Muscle layer of duodenum (tissue), 2 donors: Measurements from ENCODE around the gene OR4Q2.
"Not testable (repeated sequence)": the region's sequence is repeated elsewhere in the genome, so short reads cannot be mapped to it uniquely, and the experiment has no call there.

Source experiments
- H3K27ac ChIP-seq: one replicate; pipeline ENCODE4 v1.7.0; 2013; ENCODE audit warnings: mild to moderate bottlenecking, low read length
- H3K27me3 ChIP-seq: one replicate; pipeline ENCODE4 v1.7.0; 2013; ENCODE audit warnings: low read depth, mild to moderate bottlenecking, control low read depth, low read length
- H3K36me3 ChIP-seq, 2 donors: one replicate each; pipeline ENCODE4 v1.7.0; 2013; ENCODE audit warnings: low read length in 2 of 2, control low read depth in 1 of 2, mild to moderate bottlenecking in 1 of 2; ENCODE audit not compliant: insufficient read depth in 2 of 2, control insufficient read depth in 1 of 2
- H3K4me1 ChIP-seq, 2 donors: one replicate each; pipeline ENCODE4 v1.7.0; 2013; ENCODE audit warnings: low read length in 2 of 2, mild to moderate bottlenecking in 2 of 2, control low read depth in 1 of 2, moderate library complexity in 1 of 2; ENCODE audit not compliant: insufficient read depth in 2 of 2, control insufficient read depth in 1 of 2
- H3K4me3 ChIP-seq, 2 donors: one replicate each; pipeline ENCODE4 v1.7.0; 2013; ENCODE audit warnings: low read length in 2 of 2, low read depth in 1 of 2, mild to moderate bottlenecking in 1 of 2
- H3K9me3 ChIP-seq, 2 donors: one replicate each; pipeline ENCODE4 v1.7.0; 2013; ENCODE audit warnings: low read length in 2 of 2, control low read depth in 1 of 2, mild to moderate bottlenecking in 1 of 2; ENCODE audit not compliant: control insufficient read depth in 1 of 2
- donor health status: healthy.

OR4Q2 gene

DNA sequence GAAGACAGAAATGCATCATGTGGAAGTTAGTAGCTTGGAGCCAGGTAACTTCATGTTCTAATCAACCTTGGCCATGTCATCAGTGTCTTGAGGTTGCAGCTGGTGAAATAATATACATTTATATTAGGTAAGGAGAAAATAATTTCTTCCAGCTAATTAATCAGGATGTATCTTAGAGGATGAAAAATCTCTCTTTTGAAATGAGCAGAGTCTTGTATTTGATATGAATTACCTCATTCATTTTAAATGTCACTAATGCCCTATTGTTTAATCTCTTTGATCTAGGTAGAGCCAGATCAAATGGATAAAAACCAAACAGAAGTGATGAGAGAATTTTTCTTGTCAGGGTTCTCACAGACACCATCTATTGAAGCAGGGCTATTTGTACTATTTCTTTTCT is at the start of gene OR4Q2:
TSS of gene OR4Q2 (plus strand) at position 301 of the 400 bp plus-strand sequence.
- Histone ChIP-seq H3K27me3 (no peaks in the 10 kb centered on the region), H3K27ac (no peak within 1 kb of the TSS), H3K4me3 (no peak within 1 kb of the TSS), H3K4me1 (no peaks in the 10 kb centered on the region), H3K9me3 (peaks cover 0 to 3% of the 10 kb centered on the region in 2 donors), H3K36me3 (no peaks in the 10 kb centered on the region)

DNA sequence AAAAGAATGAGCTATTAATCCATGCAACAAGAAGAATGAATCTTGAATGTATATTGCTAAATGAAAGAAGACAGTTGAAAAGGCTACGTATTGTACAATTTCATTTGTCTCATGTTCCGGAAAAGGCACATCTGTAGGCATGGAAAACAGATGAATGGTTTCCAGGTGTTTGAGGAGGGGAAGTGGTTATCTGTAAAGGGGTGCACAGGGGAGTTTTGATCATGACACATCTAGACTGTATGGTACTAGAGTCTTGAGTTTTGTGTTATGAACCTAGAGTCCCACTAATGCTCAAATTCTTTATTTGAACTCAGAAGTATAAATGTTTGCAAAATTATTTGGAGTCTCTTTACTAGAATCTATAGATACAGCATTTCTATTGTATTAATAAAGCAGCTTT is 32.2 kb upstream of the OR4Q2 start:
- H3K27ac ChIP-seq = not testable (repeated sequence)

DNA sequence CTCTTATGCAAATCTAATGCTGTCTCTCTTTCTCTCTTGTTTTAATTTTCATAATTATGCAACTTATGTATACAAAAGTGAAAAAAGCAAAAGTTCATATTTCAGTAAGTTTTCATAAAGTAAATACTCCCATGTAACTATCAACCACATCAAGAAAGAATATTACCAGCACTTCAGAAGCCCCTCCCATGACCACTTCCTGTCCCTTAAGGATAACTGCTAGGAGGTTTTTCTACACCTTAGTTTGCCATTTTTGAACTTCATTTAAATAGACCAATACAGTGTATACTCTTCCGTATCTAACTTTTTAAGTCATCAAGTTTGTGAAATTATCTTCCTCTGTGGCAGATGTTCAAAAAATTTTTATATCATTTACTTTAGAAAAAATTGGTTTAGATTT is 27.1 kb upstream of the OR4Q2 start:
- no peaks in the 10 kb centered on the region for H3K36me3 ChIP-seq
- H3K27me3 ChIP-seq = no peaks in the 10 kb centered on the region
- no peaks in the 10 kb centered on the region for H3K4me1 ChIP-seq
- no peaks in the 10 kb centered on the region for H3K9me3 ChIP-seq
- H3K4me3 ChIP-seq = no peak overlapping the region
- no peak overlapping the region for H3K27ac ChIP-seq

More for the DNA sequence above, 32.2 kb upstream of the OR4Q2 start:
- H3K4me3 ChIP-seq, H3K27me3 ChIP-seq, H3K4me1 ChIP-seq, H3K36me3 ChIP-seq, H3K9me3 ChIP-seq: not testable (repeated sequence)

DNA sequence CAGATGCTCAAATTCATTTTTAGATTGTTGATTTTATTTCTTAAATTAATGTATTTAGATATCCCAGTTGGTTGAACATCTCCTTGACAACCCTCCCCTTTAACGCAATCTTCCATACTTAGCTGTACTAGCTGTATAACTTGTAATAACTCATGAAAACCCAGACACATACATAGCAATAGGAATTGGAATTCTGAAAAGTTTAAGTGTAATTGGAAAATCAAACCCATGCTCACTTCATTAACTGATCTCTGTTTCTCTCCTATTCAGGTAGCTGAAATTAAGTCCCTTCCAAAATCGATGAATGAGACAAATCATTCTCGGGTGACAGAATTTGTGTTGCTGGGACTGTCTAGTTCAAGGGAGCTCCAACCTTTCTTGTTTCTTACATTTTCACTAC is 26.7 kb upstream of the OR4Q2 start, which contains the start of gene OR4K15:
TSS of gene OR4K15 (plus strand) at position 301 of the 400 bp plus-strand sequence. CDS start at position 301, 0 bp downstream.
- Histone ChIP-seq H3K27me3 (no peaks in the 10 kb centered on the region), H3K4me1 (no peaks in the 10 kb centered on the region), H3K9me3 (no peaks in the 10 kb centered on the region), H3K36me3 (no peaks in the 10 kb centered on the region), H3K27ac (no peak within 1 kb of the TSS), H3K4me3 (no peak within 1 kb of the TSS)

DNA sequence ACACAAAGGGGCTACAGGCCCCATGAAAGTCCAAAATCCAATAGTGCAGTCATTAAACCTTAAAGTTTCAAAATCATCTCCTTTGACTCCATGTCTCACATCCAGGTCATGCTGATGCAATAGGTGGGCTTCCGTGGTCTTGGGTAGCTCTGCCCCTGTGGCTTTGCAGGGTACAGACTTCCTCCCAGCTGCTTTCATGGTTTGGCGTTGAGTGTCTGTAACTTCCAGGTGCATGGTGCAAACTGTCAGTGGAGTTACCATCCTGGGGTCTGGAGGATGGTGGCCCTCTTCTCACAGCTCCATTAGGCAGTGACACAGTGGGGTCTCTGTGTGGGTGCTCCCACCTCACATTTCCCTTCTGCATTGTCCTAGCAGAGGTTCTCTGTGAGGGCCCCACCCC is 8.5 kb upstream of the OR4Q2 start:
- no peaks in the 10 kb centered on the region for H3K36me3 ChIP-seq
- no peaks in the 10 kb centered on the region for H3K9me3 ChIP-seq
- no peak overlapping the region for H3K4me3 ChIP-seq
- H3K27me3 ChIP-seq = no peaks in the 10 kb centered on the region
- H3K27ac ChIP-seq = no peak overlapping the region
- H3K4me1 ChIP-seq = no peaks in the 10 kb centered on the region

DNA sequence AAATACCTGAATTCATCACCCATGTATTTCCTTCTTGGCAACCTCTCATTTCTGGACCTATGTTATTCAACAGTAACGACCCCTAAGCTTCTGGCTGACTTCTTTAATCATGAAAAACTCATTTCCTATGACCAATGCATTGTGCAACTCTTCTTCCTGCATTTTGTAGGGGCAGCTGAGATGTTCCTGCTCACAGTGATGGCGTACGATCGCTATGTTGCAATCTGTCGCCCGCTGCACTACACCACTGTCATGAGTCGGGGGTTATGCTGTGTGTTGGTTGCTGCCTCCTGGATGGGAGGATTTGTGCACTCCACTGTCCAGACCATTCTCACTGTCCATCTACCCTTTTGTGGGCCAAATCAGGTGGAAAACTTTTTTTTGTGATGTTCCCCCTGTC is 356 bp downstream of the OR4Q2 start:
- no peaks in the 10 kb centered on the region for H3K4me1 ChIP-seq
- H3K27ac ChIP-seq = no peak overlapping the region
- no peaks in the 10 kb centered on the region for H3K27me3 ChIP-seq
- H3K9me3 ChIP-seq = peaks cover 0 to 3% of the 10 kb centered on the region in 2 donors
- H3K36me3 ChIP-seq = no peaks in the 10 kb centered on the region
- no peak overlapping the region for H3K4me3 ChIP-seq

DNA sequence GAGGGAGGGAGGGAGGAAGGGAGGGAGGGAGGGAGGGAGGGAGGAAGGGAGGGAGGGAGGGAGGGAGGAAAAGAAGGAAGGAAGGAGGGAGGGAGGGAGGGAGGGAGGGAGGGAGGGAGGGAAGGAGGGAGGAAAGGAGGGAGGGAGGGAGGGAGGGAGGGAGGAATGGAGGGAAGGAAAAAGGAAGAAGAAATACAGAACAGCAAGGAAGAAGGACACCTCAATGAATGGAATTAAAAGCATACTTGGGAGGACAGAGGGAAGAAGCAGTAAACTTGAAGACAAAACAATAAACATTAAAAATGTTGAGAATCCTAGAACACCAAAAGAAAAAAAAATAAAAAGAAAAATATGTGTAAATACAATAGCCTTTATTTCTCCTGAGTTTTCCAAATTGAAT is 6.2 kb downstream of the OR4Q2 start:
- Histone ChIP-seq H3K36me3 (no peaks in the 10 kb centered on the region), H3K4me1 (no peaks in the 10 kb centered on the region), H3K27ac (no peak overlapping the region), H3K4me3 (no peak overlapping the region), H3K9me3 (peaks cover 0 to 4% of the 10 kb centered on the region in 2 donors), H3K27me3 (no peaks in the 10 kb centered on the region)

DNA sequence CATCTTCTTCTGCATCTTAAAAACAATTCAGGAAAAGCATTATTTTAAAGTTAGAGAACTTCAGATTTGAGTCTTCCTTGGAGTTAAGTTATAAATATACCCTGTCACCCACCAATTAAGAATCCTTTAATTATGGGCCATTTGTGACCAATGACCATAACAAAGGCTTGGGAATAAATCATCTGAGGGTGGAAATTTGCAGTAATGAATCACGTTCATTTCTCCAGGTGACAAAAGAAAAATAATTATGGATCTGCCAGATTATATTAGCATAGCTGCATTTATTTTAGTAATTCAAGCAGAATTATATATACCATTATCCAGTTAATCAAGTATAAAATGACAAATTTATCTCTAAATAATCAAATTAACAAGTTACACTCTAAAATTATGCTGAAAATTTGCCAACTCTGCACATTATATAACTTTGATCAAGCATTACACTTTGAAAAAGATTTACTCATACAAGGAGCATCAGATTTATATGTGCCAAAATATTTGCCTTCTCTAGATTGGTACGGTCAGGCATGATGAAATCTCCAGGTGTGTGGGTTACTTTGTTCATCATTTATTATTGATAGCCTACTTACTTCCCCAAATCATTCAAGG is 17.4 kb downstream of the OR4Q2 start, which contains the start of gene OR4K14:
TSS of gene OR4K14 (minus strand) at position 51 of the 609 bp plus-strand sequence. CDS start 4,114 bp downstream, outside the sequence.
- H3K27ac ChIP-seq = no peak within 1 kb of the TSS
- H3K4me3 ChIP-seq = no peak within 1 kb of the TSS
- H3K9me3 ChIP-seq = peaks cover 0 to 2% of the 10 kb centered on the region in 2 donors
- H3K4me1 ChIP-seq = no peaks in the 10 kb centered on the region
- H3K36me3 ChIP-seq = no peaks in the 10 kb centered on the region
- no peaks in the 10 kb centered on the region for H3K27me3 ChIP-seq

DNA sequence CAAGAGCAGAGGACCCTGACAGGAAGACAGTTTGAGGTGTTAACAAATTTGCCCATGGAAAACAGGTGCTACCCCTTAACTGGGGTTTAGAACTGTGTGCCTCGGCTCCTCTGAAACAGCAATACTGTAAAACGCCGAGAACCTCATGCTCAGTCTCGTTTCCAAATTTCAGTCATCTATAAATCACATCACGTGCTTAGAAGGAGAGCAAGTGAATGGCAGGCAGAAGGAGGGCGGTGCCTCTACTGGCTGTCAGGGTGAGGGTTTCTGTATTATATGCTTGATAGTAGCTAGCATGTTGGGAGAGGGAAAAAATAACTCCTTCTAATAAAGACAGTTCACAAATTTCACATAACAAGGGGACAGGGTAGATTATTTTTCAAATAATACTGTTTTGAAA is 29.1 kb downstream of the OR4Q2 start:
- Histone ChIP-seq H3K36me3 (no peaks in the 10 kb centered on the region), H3K27me3 (no peaks in the 10 kb centered on the region), H3K4me1 (no peaks in the 10 kb centered on the region), H3K4me3 (no peak overlapping the region), H3K9me3 (no peaks in the 10 kb centered on the region), H3K27ac (no peak overlapping the region)

DNA sequence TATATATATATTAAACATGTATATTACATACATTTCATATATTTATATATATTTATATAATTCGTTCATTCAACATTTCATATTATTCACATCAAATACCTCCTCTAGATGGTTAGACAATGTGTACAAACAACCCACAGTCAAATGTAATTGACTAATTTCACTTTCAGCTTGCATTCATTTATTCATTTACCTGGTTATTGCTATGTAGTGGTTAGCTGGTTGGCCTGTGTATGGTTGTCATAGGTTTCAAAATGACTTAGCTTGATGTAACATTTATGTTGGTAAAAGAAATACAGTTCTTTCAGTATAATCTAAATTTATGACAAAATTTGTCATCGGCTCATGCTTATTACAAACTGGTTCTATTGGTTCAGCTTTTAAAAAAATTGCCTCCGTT is 33.5 kb downstream of the OR4Q2 start:
- Histone ChIP-seq H3K4me1 (no peaks in the 10 kb centered on the region), H3K36me3 (no peaks in the 10 kb centered on the region), H3K27ac (no peak overlapping the region), H3K4me3 (no peak overlapping the region), H3K9me3 (no peaks in the 10 kb centered on the region), H3K27me3 (no peaks in the 10 kb centered on the region)

DNA sequence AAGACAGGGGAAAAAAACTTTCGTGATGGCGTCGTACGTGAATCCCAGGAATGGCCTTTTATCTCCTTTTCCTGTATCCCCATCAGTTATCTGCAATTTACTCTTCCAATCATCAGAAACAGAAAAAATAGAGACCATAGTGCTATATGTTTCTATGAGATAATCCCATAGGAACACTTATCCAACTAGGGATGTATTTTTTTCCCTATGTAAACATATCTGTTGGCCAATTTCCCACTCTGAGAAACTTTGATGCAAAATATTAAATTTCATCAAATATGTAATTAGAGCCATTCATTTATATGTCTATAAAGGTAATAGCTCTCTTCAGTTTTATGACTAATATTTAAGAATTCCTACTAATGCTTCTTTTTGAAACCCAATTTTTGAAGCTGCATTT is 34.0 kb downstream of the OR4Q2 start, which contains the start of gene OR4K13:
TSS of gene OR4K13 (minus strand) at position 101 of the 400 bp plus-strand sequence. CDS start 1,280 bp downstream, outside the sequence.
- no peak within 1 kb of the TSS for H3K27ac ChIP-seq
- H3K36me3 ChIP-seq = no peaks in the 10 kb centered on the region
- no peaks in the 10 kb centered on the region for H3K27me3 ChIP-seq
- H3K4me1 ChIP-seq = no peaks in the 10 kb centered on the region
- no peak within 1 kb of the TSS for H3K4me3 ChIP-seq
- no peaks in the 10 kb centered on the region for H3K9me3 ChIP-seq

DNA sequence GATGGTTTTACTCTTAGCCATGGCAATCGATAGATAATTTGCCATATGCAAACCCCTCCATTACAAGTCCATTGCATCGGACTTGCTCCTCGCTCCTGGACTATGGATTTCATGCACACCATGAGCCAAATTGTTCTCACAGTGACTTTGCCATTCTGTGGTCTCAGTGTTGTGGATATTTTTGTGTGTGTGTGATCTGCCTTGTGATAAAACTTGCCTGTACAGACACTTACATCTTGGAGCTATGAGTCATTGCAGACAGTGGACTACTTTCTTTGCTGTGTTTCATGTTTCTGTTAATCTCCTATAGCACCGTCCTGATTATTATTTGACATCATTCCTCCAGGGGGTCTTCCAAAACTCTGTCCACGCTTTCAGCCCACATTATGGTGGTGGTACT is 42.3 kb downstream of the OR4Q2 start:
- H3K27ac ChIP-seq = no peak overlapping the region
- no peaks in the 10 kb centered on the region for H3K27me3 ChIP-seq
- H3K9me3 ChIP-seq = no peaks in the 10 kb centered on the region
- no peaks in the 10 kb centered on the region for H3K36me3 ChIP-seq
- H3K4me3 ChIP-seq = no peak overlapping the region
- H3K4me1 ChIP-seq = no peaks in the 10 kb centered on the region
